GM18507 (cell line): Measurements from ENCODE around the gene CRYBG2.
A peak's percentile ranks its signal among the peaks of the same experiment; 100 is the strongest.
"Not testable (repeated sequence)": the region's sequence is repeated elsewhere in the genome, so short reads cannot be mapped to it uniquely, and the experiment has no call there.

ENCODE experiments used
- DNase-seq: peaks from one replicate; pipeline ENCODE4 v3.0.0; 2011; ENCODE audit warnings: low read depth; ENCODE audit not compliant: insufficient read length; ENCODE audit errors: extremely low spot score
- FAIRE-seq: peaks from 2 replicates; lab custom pipeline; 2011; peaks lifted over from hg19 to GRCh38; lab: Jason Lieb, UNC

CRYBG2 gene

DNA sequence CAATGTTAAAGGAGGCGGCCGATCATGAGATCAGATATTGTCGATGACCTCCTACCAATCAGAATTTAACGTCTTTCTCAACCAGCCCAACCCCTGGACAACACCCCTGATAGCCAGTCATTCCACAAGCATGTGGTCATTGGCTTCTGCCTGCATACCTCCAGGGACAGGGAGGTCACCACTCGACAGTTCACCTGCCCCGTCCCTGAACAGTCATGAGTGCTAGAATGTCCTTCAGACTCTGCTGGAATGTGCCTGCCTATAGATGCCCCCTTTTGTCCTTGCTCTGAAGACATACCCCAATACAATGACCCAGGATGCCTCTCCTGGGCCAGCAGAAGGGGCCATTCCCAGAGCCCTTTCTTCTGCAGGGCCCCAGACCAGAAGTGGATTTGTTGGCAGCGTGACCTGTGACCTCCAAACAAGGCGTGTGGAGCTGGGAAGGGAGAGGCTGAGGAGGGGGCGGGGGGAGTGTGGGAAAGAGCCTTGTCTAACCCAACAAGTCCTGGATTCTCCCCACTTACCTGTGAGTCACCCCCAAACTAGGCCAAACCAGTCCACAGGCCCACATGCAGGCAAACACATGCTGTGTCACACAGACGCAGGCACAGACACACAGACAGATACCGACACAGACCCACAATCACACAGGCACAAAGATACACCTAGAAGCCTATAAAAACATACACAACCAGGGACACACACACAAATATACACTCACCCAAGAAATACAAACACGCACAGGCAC, 2.2 kb downstream of the CRYBG2 start:
- FAIRE-seq (no peak), DNase-seq (no peak)

DNA sequence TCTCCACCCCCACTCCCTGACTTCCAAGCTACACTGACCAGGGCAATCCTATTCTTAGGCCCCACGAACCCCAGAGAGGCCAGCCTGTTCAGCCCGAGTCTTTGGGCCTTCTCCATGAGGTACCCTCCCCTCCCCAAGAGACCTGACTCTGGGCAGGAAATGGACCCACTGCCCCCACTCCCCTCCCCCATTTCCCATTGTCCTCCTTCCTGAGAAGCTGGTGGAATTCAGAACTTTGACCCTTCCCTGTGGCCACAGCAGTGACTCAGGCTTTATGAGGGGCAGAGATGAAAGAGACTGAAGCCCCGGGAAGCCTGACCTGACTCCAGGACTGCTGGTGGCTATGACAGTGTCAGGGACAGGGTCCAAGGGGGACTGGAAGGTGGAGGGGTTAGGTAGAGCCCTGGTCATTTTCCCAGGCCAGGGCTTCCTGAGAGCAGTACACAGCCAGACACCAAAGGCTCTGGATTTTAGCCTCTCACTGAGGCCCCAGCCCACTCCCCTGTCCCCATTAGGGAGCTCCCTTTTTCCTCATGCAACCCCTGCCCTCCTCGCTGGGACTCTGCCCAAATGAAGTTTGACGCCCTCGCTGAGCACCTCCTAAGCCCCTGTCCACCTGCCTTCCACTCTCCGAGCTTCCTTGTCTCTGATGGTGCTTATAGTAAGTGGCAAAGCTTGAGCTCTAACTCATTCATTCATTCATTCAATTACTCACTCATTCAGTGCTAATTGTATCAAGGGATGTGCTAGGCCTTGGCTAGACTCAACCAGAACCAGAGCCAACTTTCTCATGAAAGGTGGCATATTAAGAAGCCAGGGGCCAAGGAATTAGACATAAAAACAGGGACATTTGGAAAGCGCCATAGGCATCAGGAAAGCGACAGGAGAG, 3.0 kb downstream of the CRYBG2 start:
- no peak for FAIRE-seq
- DNase-seq = no peak

DNA sequence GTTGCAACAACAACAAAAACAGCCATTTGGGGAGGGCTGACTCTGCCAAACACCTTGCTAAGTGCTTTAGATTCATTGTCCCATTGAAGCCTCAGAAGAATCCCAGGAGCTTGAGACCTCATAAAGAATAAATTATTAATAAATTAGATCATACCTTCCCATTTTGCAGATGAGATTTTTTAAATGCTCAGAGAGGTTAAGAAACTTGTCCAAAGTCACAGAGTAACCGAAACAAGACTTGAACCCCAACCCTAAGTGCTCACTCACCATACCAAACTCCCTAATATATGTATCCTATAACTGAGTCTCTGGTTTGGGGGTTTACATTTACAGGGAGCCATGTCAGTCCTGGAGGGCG, 3.6 kb downstream of the CRYBG2 start:
- FAIRE-seq = no peak
- DNase-seq = no peak

DNA sequence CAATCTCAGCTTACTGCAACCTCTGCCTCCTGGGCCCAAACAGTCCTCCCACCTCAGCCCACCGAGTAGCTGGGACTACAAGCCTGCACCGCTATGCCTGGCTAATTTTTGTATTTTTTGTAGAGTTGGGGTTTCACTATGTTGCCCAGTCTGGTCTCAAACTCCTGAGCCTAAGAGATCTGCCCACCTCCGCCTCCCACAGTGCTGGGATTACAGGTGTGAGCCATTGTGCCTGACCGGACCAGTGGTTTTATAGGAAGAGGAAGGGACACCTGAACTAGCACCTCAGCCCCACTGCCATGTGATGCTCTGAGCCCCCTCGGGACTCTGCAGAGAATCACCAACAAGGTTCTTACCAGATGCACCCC, 4.1 kb downstream of the CRYBG2 start:
- DNase-seq = no peak
- FAIRE-seq = no peak

DNA sequence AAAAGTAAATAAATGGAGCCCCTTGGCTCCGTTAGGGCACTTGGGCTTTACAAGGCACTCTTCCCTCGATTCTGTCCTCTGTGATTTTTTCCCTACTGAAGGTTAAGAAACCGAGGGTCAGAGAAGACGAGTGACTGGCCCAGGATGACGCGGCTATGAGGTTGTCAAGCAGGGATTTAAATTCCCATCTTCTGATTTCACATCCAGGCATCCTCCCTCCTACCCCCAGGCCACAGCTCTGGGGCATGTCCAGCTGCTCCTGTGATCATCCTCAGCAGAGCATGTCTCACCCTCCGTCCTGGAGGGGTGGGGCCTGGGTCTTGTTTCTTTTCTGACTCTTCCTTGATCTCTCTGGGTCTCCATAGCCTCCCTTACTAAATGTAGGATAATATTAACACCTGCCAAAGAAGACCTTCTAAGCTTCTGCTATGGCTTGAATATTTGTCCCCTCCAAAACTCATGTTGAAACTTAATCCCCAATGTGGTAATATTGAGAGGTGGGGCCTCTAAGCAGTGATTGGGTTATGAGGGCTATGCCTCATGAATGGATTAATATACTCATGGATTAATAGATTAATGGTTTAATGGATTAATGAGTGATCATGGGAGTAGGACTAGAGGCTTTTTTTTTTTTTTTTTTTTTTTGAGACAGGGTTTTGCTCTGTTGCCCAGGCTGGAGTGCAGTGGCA, 4.6 kb downstream of the CRYBG2 start:
- FAIRE-seq = no peak
- DNase-seq = no peak

DNA sequence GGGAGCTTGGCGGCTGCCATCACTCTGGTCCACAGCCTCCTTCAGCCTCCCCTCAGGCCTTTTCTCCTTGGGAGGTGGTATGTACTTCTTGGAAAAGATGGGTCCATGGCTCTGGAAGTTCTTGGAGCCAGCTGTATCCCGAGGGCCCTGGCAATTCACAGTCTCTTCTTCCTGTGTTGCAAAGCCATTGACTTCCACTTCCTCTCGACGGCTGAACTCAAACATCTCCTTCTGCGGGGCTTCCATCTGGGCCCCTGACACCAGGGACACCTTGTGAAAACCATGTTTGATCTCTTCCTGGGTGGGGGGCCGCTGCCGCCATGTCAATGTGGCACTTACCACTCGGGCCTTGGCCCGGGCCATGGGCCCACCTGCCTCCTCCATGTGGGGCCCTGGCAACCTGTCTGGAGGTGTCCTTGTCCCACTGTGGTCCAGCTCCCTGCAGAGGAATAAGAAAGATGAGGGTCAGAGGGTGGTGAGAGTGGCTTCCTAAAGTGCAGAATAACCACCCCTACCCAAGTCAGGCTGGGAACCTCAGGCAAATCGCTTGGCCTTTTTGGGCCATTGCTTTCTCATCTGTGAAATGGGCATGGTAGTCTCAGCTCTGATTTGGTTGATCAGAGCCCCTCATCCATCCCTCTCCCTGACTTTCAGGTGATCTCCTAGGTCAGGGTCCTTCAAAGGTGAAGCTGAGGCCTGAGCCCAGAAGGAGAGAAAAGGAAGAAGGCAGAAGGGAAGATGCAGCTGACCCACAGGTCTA, 7.5 kb downstream of the CRYBG2 start:
- no peak for FAIRE-seq
- no peak for DNase-seq

DNA sequence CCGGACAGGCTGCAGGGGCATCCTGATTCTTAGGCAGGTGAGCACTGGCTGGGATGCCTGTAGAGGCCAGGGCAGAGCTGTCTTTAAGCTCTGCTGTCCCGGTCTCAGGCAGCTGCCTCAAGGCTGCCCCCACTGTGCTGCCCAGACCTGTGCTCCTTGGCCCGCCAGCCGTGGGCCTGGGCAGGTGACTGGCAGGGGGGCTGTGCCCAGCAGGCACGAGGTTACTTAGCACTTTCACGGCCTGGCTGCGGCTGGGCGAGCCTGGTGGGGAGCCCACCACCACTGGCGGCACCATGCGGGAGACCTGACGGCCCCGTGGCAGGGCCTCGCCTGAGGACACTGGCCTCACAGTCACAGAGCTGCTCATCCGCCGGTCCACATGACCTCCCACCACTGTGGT, 8.2 kb downstream of the CRYBG2 start:
- FAIRE-seq (no peak), DNase-seq (no peak)

DNA sequence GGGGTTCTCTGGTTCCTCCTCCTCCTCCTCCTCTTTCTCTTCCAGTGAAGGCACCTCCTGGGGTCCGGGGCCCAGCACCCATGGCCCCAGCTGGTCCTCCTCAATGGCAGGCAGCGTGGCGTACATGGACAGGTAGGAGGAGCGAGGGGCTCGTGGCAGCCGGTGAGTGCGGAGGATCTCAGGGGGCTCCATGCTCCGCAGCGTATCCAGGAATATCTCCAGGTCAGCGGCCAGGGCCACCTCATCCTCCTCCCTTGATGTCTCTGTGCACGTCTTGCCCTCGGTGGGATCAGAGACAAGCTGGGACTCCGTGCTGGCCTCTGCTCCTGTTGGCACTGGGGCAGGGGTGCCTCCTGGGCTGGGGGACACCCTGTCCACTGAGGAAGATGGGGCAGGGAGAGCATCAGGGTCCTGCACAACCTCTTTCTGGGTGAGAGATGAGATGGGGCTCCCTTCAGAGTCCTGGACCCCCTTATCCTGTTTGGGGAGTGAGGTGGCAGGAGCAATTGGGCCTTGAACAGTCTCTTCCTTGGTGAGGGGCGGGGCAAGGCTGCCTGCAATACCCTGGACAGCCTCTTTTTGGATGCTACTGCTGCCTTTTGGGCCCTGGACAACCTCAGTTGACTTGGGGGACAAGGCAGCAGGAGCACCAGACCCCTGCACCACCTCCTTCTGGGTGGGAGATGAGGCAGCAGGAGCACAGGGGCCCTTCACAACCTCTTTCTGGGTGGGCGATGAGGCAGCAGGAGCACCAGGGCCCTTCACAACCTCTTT, 9.6 kb downstream of the CRYBG2 start:
- FAIRE-seq = no peak

DNA sequence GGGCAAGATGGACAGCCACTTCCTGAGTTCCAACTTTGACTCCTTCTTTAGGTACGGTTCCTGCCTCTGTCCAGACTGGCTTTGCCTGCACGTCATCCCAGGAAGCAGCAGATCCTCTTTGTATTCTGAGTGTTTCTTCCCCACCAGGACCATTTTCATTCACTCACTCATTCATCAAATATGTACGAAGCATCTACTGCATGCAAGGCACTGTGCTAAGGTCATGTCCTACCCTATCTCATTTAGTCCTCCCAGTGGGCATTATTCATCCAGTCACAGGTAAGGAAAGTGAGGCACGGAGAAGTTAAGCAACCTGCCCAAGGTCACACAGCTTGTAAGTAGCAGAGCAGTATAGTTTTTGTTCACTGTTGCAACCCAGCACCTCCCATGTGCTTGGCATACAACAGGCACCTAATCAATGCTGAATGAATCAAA, 13.9 kb downstream of the CRYBG2 start:
- FAIRE-seq (no peak), DNase-seq (no peak)

More for the DNA sequence above, 9.6 kb downstream of the CRYBG2 start:
- no peak for DNase-seq

DNA sequence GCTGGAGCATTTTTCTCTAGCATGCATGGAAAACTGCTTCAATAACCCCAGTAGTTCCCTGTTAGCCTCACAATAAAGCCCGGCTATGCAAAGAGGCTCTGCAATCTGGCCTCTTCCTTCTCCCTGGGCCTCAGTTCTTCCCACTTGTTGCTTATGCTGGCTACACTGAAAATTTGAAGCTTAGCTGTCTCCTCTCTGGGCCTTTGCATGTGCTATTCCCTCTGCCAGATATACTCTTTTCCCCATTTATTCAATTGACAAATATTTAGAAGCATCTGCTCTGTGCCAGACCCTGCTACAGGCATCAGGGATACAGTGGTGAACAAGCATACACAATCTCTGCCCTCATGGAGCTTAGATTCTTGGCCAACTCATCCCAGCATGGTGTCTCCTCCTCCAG, 15.3 kb downstream of the CRYBG2 start:
- FAIRE-seq = no peak
- DNase-seq = no peak

DNA sequence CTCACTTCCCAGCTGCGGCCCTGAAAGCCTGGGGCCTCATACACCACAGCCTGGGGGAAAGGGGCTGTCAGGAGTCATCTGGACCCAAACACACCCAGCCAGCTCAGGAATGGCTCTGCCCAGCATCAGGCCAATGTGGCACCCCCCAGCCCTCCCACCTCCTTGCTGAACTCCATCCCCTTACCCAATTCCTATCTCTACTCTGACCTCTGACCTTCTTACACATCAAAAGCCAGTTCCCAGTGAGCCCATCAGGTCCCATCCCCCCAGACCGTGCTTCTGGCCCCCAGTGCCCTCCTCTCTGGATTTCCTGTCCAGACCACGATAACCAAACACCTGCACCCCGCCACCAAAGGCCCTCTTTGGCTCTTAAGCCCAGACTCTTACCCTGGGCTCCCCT, 16.3 kb downstream of the CRYBG2 start:
- no peak for FAIRE-seq
- DNase-seq = no peak

DNA sequence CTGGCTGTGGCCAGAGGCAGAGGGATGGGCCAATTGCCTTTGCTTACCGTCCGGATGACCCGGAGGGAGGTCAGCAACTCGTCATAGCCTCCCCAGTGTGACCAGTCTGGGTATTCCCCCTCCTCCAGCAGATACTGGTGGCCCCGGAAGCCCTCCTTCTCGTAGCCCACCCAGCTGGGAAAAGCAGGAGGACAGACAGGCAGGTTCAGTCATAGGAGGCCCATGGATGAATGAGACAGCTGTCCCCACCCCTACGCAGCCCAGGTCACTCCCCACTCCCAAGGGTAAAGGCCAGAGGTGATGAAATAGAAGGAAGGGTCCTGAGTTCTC, 16.8 kb downstream of the CRYBG2 start:
- FAIRE-seq (no peak), DNase-seq (no peak)

DNA sequence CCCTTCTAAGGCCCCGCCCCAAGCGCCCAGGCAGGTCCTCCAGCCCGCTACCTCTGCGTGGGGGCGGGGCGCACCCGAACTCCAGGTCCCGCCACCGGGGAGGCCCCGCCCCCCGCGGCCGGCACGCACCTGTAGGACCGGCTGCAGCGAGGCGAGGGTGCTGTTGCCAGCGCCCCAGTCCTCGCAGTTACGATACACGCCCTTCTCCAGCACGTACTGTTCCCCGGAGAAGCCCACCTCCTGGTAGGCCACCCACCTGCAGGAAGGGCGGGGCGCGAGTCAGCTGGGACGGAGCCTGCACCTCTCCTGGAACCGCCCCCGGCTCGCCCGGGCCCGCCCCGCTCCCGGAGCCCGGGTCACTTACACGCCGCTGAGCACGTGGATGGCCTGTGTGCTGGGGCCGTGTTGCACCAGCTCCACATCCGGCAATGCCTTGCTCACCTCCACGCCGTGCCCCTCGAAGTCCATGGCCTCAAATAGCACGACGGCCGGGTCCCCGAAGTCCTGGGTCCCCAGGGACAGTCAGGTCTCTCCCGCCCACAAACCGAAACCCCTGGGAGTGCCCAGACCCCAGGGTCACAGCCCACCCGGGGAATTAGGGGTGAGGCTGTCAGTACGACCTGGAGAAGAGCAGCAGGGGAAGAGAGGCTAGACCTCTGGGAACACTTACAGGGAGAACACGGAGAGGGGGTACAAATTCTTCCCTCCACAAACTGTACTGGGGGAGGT, 17.3 kb downstream of the CRYBG2 start:
- peak; percentile 71 for DNase-seq
- no peak for FAIRE-seq

DNA sequence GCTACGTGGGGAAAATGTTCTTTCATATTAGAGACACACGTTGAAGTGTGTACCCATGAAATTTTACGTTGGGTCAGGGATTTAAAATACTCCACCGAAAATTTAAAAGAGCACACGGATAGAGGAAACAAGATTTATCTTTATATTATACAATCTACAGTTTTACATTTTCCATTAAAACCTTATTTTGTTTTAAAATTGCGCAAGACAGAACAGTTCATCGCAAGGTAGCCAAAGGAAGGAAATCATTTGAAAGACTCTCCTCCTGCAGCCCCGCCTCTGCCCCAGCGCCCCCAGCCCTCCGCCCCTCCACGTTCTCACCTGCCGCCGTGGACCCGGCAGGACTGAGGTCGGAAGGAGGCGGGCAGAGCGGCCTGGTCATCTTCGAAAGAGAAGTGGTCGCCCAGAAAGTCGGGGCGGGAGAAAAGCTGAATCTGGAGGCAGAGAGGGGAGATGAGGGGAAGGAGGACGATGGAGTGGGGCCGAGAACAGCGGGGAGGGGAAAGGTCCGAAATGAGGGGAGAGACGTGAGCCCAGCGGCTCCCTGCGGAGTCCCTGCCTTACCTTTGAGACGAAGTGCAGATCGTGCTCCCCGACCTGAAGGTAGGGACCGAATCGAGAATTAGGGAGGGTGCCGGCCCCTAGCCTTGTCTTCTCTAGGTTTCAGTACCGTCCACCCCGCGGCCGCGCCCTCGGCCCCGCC, 18.0 kb downstream of the CRYBG2 start:
- peak; percentile 71 for FAIRE-seq
- DNase-seq = no peak

DNA sequence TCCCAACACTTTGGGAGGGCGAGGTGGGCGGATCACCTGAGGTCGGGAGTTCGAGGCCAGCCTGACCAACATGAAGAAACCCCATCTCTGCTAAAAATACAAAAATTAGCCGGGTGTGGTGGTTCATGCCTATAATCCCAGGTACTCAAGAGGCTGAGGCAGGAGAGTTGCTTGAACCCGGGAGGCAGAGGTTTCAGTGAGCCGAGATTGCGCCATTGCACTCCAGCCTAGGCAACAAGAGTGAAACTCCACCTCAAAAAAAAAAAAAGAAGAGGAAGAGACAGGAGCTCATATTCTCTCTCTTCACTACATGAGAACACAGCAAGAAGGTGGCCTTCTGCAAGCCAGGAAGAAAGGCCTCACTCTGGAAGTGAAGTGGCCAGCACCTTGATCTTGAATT, 20.6 kb downstream of the CRYBG2 start:
- not testable (repeated sequence) for FAIRE-seq, DNase-seq

DNA sequence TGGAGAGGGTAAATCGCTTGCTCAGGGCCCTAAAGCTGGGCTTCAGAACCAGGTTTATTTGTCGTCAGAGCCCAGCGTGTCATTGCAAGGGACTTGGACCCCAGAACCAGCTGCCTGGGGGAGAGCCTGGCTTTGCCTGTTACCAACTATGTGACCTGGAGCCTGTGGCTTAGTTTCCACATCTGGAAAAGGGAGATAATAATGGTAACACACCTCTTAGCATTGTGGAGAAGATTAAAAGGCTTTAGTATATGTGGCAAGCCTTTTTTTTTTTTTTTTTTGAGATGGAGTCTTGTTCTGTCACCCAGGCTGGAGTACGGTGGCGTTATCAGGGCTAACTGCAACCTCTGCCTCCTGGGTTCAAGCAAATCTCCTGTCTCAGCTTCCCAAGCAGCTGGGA, 23.7 kb downstream of the CRYBG2 start:
- DNase-seq (no peak), FAIRE-seq (no peak)

DNA sequence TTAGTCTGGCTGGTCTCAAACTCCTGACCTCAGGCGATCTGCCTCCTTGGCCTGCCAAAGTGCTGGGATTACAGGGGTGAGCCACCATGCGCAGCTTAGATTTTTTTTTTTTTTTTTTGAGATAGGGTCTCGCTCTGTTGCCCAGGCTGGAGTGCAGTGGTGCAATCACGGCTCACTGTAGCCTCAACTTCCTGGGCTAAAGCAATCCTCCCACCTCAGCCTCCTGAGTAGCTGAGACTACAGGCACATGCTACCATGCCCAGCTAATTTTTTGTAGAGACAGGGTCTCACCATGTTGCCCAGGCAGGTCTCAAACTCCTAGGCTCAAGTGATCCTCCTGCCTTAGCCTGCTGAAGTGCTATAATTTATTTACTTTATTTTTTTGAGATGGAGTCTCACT, 24.6 kb downstream of the CRYBG2 start:
- DNase-seq, FAIRE-seq: not testable (repeated sequence)

DNA sequence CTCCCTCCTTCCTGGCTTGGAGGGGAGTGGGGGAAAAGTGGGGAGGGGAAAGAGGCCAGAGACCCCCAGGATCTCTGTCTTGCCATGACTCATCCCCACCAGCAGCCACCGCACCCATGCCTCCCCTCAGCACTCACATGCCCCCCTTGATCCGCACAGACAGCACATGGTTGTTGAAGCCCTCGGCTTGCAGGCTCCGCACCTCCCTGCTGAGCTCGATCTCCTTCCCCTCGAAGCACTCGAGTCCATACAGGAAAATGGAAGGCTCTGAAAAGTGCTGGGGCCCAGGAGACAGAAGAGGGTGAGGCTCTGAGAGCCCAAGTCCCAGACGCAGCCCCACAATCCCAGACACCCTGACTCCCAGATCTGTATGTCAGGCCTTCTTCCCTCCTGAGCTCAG, 25.3 kb downstream of the CRYBG2 start:
- FAIRE-seq (no peak), DNase-seq (no peak)
